Renal cortex interstitium (tissue), 15 donors: ENCODE results near the gene ZNF880. TPM values are rescaled to one million over a fixed set of nuclear protein-coding genes. Genes with fewer than 3 reads are reported as not detected.
"Not testable (repeated sequence)": the region's sequence is repeated elsewhere in the genome, so short reads cannot be mapped to it uniquely, and the experiment has no call there.

Experiments
- DNase-seq, 11 donors: peaks; one replicate each; pipeline ENCODE4 v3.0.0-alpha.2; 2013; ENCODE audit warnings: low read depth in 9 of 11, low spot score in 4 of 11; ENCODE audit errors: extremely low read depth in 1 of 11
- long read RNA-seq, 16 experiments: transcript quantifications; one replicate each; lab custom pipeline, GENCODE V29; 2026
- polyA plus RNA-seq, 3 donors: library from polyadenylated mRNA; unstranded; fragments of 120-200 nt; gene quantifications; one replicate each; pipeline ENCODE4 v1.2.1, GENCODE V29; 2013; ENCODE audit not compliant: insufficient read length in 3 of 3

The ZNF880 gene
- 10 to 100 TPM; 22.7 to 30.0 (median 25.6) TPM for polyA plus RNA-seq
- long read RNA-seq, donor 1, partial matches to known transcripts = 0 of 5 reads
- long read RNA-seq, donor 1, other reads (novel, unspliced or antisense) = 0 of 5 reads
- long read RNA-seq, donor 2, partial matches to known transcripts = 0 of 6 reads
- long read RNA-seq, donor 2, other reads (novel, unspliced or antisense) = 0 of 6 reads
- long read RNA-seq, donor 3, partial matches to known transcripts = 5 of 9 reads
- long read RNA-seq, donor 3, other reads (novel, unspliced or antisense) = 0 of 9 reads
- long read RNA-seq, donor 4, partial matches to known transcripts = 0 of 6 reads
- long read RNA-seq, donor 4, other reads (novel, unspliced or antisense) = 0 of 6 reads
- long read RNA-seq, donor 5, transcript ZNF880-202 (4 exons, 2,230 nt) = major isoform, 11 of 63 reads
- long read RNA-seq, donor 5, transcript ZNF880-206 (4 exons, 953 nt) = minor isoform, 5 of 63 reads
- long read RNA-seq, donor 5, partial matches to known transcripts = 33 of 63 reads
- long read RNA-seq, donor 5, other reads (novel, unspliced or antisense) = 9 of 63 reads
- long read RNA-seq, donor 6, transcript ZNF880-202 (4 exons, 2,230 nt) = major isoform, 8 of 12 reads
- long read RNA-seq, donor 6, partial matches to known transcripts = 0 of 12 reads
- long read RNA-seq, donor 6, other reads (novel, unspliced or antisense) = 0 of 12 reads
- long read RNA-seq, donor 7, transcript ZNF880-202 (4 exons, 2,230 nt) = major isoform, 5 of 41 reads
- long read RNA-seq, donor 7, partial matches to known transcripts = 32 of 41 reads
- long read RNA-seq, donor 7, other reads (novel, unspliced or antisense) = 0 of 41 reads
- long read RNA-seq, donor 8, transcript ZNF880-202 (4 exons, 2,230 nt) = major isoform, 8 of 38 reads
- long read RNA-seq, donor 8, transcript ZNF880-201 (4 exons, 496 nt) = minor isoform, 6 of 38 reads
- long read RNA-seq, donor 8, partial matches to known transcripts = 18 of 38 reads
- long read RNA-seq, donor 8, other reads (novel, unspliced or antisense) = 0 of 38 reads
- long read RNA-seq, donor 9, transcript ZNF880-206 (4 exons, 953 nt) = major isoform, 7 of 12 reads
- long read RNA-seq, donor 9, partial matches to known transcripts = 0 of 12 reads
- long read RNA-seq, donor 9, other reads (novel, unspliced or antisense) = 0 of 12 reads
- long read RNA-seq, donor 10, transcript ZNF880-206 (4 exons, 953 nt) = major isoform, 5 of 8 reads
- long read RNA-seq, donor 10, partial matches to known transcripts = 0 of 8 reads
- long read RNA-seq, donor 10, other reads (novel, unspliced or antisense) = 0 of 8 reads
- long read RNA-seq, donor 11, partial matches to known transcripts = 0 of 5 reads
- long read RNA-seq, donor 11, other reads (novel, unspliced or antisense) = 0 of 5 reads
- long read RNA-seq, donor 12, partial matches to known transcripts = 5 of 10 reads
- long read RNA-seq, donor 12, other reads (novel, unspliced or antisense) = 0 of 10 reads
- long read RNA-seq, donor 13, transcript ZNF880-206 (4 exons, 953 nt) = major isoform, 9 of 13 reads
- long read RNA-seq, donor 13, partial matches to known transcripts = 0 of 13 reads
- long read RNA-seq, donor 13, other reads (novel, unspliced or antisense) = 0 of 13 reads
- long read RNA-seq, donor 14, transcript ZNF880-202 (4 exons, 2,230 nt) = major isoform, 5 of 16 reads
- long read RNA-seq, donor 14, transcript ZNF880-206 (4 exons, 953 nt) = major isoform, 5 of 16 reads
- long read RNA-seq, donor 14, partial matches to known transcripts = 5 of 16 reads
- long read RNA-seq, donor 14, other reads (novel, unspliced or antisense) = 0 of 16 reads
- long read RNA-seq, donor 15, partial matches to known transcripts = 0 of 2 reads
- long read RNA-seq, donor 15, other reads (novel, unspliced or antisense) = 0 of 2 reads
- long read RNA-seq, donor 16, transcript ZNF880-206 (4 exons, 953 nt) = major isoform, 16 of 26 reads
- long read RNA-seq, donor 16, transcript ZNF880-202 (4 exons, 2,230 nt) = minor isoform, 5 of 26 reads
- long read RNA-seq, donor 16, partial matches to known transcripts = 0 of 26 reads
- long read RNA-seq, donor 16, other reads (novel, unspliced or antisense) = 0 of 26 reads

DNA sequence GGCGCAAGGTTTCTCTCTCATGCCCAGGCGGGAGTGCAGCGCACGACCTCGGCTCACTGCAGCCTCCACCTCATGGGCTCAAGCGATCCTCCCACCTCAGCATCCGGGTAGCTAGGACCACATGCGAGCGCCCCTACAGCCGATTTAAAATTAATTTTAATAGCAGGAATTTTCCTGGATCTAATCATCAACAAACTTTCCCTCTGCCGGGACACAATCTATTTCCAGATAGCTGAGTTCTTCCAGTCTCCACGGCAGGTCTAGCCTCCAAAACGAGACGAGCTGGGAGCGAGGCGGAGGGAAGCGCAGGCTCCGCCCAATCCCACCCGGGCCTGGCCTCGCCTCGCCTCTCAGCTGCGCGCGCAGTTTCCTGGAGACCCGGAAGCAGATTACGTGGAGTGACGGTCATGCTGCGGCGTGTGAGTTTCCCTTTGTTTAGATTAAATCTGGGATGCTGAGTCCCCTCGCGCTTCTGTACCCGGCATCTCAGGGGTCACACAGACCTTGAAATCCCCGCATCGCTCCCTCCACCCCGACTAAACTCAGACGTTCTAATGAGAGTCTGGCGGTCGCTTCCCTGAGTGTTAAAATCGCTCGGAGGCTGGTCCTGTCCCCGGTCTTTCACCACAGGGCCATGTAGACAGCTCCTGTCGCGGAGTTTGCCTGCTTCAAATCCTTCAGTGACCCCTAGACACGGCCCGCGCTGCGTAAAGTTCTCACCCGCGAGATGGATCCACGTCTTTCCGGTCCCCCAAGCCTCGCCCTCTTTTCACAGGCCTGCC, at the start of gene ZNF880:
Gene ZNF880, plus strand, starts transcription at position 365 of the 782 bp plus-strand sequence. Its CDS starts 43 bp downstream, at position 408.
- DNase-seq = peak; percentile 87 to 96 (median 93)

DNA sequence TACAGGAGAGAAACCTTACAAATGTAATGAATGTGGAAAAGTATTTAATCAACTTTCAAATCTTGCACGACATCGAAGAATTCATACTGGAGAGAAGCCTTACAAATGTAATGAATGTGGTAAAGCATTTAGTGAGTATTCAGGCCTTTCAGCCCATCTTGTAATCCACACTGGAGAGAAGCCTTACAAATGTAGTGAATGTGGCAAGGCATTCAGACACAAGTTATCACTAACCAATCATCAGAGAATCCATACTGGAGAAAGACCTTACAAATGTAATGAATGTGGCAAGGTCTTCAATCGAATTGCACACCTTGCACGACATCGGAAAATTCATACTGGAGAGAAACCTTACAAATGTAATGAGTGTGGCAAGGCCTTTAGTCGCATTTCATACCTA, 47.3 kb upstream of the ZNF880 start:
- DNase-seq = no peak

DNA sequence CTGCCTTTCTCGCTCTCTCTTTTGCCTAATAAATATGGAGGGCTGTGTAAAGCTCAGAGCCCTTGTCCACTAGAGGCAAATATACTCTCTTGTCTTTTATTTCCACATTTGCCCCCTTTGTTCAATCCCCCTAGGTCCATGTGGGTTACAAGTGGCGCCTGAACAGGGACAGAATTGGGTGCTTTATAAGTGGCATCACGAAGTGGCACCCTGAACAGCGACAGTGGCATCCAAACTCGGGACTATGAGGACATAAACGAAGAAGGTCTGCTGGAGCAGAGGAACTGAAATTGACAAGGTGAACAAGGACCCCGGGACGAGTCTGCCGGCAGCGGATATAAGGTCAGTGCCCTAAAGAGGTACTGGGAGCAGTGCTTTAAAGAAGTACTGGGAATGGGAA, 38.0 kb upstream of the ZNF880 start:
- DNase-seq = no peak

- DNase-seq = no peak
These were observed 34.0 kb upstream of the ZNF880 start for GRCh38 chr19:52335768-52336116.

DNA sequence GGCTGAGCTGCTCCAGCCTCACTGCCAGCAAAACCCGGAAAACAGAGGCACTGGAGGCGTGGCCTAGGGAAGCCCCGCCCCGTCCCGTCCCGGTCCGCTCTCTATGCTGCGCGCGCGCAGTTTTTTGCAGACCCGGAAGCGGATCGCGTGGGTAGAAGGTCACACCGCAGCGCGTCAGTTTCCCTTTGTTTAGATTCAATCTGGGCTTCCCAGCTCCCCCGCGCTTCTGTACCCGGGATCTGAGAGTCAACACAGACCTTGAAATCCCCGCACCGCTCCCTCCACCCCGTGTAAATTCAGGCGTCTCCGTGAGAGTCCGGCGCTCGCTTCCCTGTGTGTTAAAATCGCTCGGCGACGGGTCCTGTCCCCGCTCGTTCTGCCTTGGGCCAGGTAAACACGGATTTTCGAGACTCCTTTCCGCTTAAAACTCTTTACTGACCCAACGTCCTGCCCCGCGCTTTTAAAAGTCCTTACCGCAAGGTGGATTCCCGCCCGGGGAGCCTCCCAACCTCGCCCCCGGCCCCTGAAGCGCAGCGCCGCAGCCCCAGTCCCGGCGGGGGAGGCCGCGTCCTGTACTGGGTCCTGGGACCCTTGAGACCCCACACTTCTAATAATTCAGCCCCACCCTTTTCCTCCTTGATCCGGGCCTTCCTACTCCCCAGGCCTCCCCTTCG, 33.5 kb upstream of the ZNF880 start, which contains the start of gene ZNF610:
Gene ZNF610, plus strand, starts transcription at position 127 of the 674 bp plus-strand sequence. CDS start 12,930 bp downstream, outside the sequence.
- DNase-seq = peak; percentile 72 to 91 (median 83)

DNA sequence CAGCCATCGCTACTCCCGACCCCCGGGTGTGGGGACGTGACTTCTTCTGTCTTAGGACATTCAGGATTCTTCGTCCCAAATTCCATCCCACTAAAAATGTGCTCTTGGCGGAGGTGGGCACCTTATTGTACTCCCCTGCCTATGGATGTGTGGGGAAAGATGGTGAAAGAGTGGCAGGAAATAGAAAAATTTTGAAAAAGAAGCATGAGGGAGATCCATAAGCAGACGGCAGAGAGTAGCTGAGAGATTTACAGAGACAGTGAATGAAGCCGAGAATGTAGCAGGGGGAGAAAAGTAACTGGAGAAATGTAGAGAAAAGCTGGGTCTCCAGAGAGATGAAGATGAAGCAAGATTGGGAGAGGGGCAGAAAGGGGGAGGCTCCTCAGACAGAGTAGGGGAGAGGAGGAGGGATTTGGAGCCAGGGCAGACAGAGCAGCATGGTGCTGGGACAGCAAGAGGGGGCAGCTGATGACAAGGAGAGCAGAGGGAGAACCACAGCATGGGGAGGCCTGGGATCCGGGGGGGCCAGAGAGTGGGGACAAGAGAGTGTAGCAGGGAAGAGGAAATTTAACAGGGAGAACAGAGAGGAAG, 32.8 kb upstream of the ZNF880 start:
- DNase-seq = peak in 9 of 11 donors; percentile 3 to 17 (median 10)

DNA sequence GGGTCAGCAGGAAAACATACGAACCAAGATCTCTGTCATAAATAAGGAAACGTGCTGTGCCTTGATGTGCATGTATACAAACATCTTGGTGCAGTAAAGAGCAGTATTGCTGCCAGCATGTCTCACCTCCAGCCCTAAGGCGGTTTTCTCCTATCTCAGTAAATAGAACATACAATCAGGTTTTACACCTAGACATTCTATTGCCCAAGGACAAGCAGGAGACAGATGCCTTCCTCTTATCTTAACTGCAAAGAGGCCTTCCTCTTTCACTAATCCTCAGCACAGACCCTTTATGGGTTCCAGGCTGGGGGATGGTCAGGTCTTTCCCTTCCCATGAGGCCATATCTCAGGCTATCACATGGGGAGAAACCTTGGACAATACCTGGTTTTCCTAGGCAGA, 30.7 kb upstream of the ZNF880 start:
- DNase-seq = not testable (repeated sequence)

GRCh38 chr19:52343548-52343947, 26.2 kb upstream of the ZNF880 start:
- peak; percentile 51 to 83 (median 72) for DNase-seq

- no peak for DNase-seq
These were observed 24.6 kb upstream of the ZNF880 start for GRCh38 chr19:52345162-52345561.

- no peak for DNase-seq
These were observed 18.2 kb upstream of the ZNF880 start for GRCh38 chr19:52351512-52351911.

DNA sequence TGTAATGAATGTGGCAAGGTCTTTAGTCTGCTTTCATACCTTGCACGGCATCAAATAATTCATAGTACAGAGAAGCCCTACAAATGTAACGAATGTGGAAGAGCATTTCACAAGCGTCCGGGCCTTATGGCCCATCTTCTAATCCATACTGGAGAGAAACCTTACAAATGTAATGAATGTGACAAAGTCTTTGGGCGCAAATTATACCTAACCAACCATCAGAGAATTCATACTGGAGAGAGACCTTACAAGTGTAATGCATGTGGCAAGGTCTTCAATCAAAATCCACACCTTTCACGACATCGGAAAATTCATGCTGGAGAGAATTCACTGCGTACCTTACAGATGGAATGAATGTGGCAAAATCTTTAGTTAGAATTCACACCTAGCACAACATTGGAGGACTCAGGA, 3.3 kb upstream of the ZNF880 start:
- no peak for DNase-seq

DNA sequence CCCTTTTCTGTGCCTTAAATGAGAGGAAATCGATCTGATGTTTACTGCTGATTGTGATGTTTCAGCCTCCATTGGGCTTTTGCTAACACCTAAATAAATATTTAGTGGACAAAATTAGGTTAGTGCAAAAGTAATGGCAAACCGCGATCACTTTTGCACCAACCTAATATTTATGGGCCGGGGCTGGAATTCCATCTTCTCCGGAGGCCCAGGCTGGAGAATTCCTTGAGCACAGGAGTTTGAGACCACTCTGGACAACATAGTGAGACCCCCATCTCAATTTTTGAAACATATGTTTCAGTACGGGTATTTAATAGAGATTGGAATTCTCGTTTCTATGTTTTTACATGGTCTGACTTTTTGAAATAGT, 603 bp downstream of the ZNF880 start:
- no peak for DNase-seq

GRCh38 chr19:52391135-52391534, 21.4 kb downstream of the ZNF880 start:
- DNase-seq = no peak

DNA sequence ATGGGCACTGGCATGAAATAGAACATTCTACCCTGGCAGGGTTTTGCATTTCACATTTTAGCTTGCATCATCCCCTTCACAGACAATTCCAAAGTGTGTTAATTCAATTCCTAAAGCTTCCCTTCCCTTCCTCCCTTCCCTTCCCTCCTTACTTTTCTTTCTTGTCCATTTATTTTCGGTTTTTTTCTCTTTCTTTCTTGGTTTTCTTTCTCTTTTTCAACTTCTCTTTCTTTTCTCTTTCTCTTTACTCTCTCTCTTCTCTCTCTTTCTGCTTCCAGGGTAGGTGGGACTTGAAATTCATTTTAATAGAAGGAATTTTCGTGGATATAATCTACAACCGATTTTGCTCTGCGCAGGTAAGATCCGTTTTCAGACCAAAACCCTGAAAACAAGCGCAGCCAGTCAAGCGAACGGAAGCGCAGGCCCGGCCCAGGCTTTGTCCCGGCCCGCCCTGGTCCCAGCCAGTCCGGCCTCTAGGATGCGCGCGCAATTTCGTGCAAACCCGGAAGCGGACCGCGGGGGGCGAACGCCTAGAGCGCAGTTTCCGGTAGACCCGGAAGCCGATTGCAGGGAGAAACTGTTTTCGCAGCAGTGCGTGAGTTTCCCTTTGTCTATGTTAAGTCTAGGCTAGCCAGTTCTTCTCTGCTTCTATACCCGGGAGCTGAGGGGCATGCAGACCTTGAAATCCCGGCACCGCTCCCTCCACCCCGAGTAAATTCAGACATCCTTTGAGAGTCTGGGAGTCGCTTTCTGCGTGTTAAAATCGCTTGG, 27.8 kb downstream of the ZNF880 start, which contains the start of gene ZNF528:
Gene ZNF528, plus strand, starts transcription at position 540 of the 771 bp plus-strand sequence. CDS start 4,165 bp downstream, outside the sequence.
- DNase-seq = peak; percentile 82 to 97 (median 93)

GRCh38 chr19:52398081-52398441, 28.3 kb downstream of the ZNF880 start:
- peak in 1 of 11 donors; percentile 9 for DNase-seq
